ENCODE data around the gene SDF4.

- TF ChIP-seq CTCF (IDR thresholded peaks at IDR 0.05) (no peak), ZFX (IDR thresholded peaks at IDR 0.05; ENCODE audit: borderline replicate concordance) (no peak)
Measured at GRCh38 chr1:1205769-1206375, 25.9 kb downstream of the SDF4 start.

Data from 22Rv1 (cell line).